Lower leg skin (tissue), 3 donors: ENCODE measurements around the gene TNNI3K.

Experiments used
- POLR2A ChIP-seq, 2 donors: fragments of 450-650 bp; IDR thresholded peaks; one replicate each; pipeline ENCODE4 v1.6.1; 2016 to 2017; ENCODE audit warnings: antibody characterized with exemption in 2 of 2, mild to moderate bottlenecking in 1 of 2, moderate library complexity in 1 of 2
- TF ChIP-seq, protein P1 (sequence below), 3 donors: fragments of 450-650 bp; IDR thresholded peaks; one replicate each; pipeline ENCODE4 v1.5.1; 2016; ENCODE audit warnings: antibody characterized with exemption in 3 of 3, mild to moderate bottlenecking in 3 of 3, moderate library complexity in 2 of 3

DNA sequence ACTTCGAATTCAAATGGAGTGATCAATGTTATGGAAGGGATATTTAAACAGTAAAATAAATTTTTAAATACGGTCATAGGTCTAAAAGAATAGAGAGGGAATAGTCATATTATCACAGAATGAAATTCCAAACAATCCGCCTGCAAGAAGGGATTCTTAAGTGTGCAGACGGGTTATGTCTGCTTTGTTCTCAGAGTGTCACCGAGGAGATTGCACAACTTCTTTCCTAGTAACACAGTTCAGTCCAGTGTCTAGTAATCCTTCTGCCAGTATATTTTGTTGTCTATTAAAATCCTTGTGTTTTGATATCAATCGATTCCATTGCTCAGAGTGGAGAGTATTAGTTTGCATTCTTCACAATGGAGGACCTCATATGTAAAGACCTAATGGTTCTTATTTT is 228.8 kb downstream of the TNNI3K start:
- TF ChIP-seq, protein P1, sequence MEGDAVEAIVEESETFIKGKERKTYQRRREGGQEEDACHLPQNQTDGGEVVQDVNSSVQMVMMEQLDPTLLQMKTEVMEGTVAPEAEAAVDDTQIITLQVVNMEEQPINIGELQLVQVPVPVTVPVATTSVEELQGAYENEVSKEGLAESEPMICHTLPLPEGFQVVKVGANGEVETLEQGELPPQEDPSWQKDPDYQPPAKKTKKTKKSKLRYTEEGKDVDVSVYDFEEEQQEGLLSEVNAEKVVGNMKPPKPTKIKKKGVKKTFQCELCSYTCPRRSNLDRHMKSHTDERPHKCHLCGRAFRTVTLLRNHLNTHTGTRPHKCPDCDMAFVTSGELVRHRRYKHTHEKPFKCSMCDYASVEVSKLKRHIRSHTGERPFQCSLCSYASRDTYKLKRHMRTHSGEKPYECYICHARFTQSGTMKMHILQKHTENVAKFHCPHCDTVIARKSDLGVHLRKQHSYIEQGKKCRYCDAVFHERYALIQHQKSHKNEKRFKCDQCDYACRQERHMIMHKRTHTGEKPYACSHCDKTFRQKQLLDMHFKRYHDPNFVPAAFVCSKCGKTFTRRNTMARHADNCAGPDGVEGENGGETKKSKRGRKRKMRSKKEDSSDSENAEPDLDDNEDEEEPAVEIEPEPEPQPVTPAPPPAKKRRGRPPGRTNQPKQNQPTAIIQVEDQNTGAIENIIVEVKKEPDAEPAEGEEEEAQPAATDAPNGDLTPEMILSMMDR (IDR thresholded peaks at IDR 0.05) = no peak
- no peak for TF ChIP-seq POLR2A (IDR thresholded peaks at IDR 0.05)
